ENCODE measurements around the gene MEN1. TPM values are rescaled to one million over a fixed set of nuclear protein-coding genes. Genes with fewer than 3 reads are reported as not detected.

The MEN1 gene
- total RNA-seq, 1 experiment from 2014 or later: 32.7 TPM

DNA sequence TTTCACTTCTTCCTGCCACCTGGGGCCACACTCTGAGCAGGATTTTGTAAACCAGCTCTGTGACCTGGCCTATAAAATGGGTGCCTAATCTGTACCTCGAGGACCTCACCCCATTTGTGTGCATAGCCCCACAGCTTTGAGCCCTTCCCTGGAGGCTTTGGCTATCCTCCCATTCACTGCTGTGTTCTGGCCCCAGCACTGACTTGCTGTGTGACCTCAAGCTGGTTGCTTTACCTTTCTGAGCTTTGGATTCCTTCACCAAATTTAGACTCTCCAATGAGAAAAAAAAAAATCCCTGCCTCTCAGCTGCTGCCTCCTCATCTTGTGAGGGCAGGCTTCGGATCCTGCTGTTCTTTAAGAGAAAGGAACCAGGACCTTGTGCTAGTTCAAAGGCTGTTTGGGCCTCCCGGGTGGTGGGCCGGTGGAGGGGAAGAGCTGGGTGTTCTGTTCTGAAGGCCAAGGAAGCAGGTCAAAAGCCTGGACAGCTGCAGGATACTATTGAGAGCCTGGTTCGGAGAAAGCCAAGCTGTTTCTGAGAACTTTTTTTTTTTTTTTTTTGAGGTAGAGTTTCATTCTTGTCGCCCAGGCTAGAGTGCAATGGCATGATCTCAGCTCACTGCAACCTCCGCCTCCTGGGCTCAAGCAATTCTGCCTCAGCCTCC is 49.5 kb downstream of the MEN1 start:
- ChIA-PET CTCF (interaction anchor here (0.6 to 0.7 kb wide), 2 partner anchors 72 to 782 kb away, joined by 3 read pairs; no protein-coding TSS in a partner anchor), POLR2A (interaction anchor here (0.6 to 2.1 kb wide), 6 partner anchors 15 to 1110 kb away, joined by 3 to 10 read pairs (median 4); partner anchors contain the start of gene SF1)
- no peak overlapping the region for H3K4me3 ChIP-seq (ENCODE audit: low read depth, low read length)
- intact Hi-C loops (cut with micrococcal nuclease; ENCODE audit: unreplicated experiment): no loop called here
- H3K4me1 Mint-ChIP-seq (ENCODE audit: low read depth, unreplicated experiment): no peaks in the 10 kb centered on the region
- DNase-seq: peak in 1 of 2 experiments; percentile 23
- BruUV-seq (replicated peaks): no TSS peak
- no peaks in the 10 kb centered on the region for H3K27me3 Mint-ChIP-seq (ENCODE audit: insufficient read depth, unreplicated experiment)
- TF ChIP-seq, protein P1, sequence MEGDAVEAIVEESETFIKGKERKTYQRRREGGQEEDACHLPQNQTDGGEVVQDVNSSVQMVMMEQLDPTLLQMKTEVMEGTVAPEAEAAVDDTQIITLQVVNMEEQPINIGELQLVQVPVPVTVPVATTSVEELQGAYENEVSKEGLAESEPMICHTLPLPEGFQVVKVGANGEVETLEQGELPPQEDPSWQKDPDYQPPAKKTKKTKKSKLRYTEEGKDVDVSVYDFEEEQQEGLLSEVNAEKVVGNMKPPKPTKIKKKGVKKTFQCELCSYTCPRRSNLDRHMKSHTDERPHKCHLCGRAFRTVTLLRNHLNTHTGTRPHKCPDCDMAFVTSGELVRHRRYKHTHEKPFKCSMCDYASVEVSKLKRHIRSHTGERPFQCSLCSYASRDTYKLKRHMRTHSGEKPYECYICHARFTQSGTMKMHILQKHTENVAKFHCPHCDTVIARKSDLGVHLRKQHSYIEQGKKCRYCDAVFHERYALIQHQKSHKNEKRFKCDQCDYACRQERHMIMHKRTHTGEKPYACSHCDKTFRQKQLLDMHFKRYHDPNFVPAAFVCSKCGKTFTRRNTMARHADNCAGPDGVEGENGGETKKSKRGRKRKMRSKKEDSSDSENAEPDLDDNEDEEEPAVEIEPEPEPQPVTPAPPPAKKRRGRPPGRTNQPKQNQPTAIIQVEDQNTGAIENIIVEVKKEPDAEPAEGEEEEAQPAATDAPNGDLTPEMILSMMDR (IDR thresholded peaks at IDR 0.05; ENCODE audit: insufficient read depth in 1 of 2, low read depth in 1 of 2, low read length in 1 of 2, severe bottlenecking in 1 of 2, unreplicated experiment in 1 of 2): no peak
- H3K27ac Mint-ChIP-seq (ENCODE audit: unreplicated experiment): peak overlapping the region; percentile 79
- H3K27me3 ChIP-seq (replicated peaks; ENCODE audit: control insufficient read depth, insufficient read depth, low read length): no peaks in the 10 kb centered on the region
- H3K36me3 Mint-ChIP-seq (ENCODE audit: insufficient read depth, unreplicated experiment): peaks cover 78% of the 10 kb centered on the region
- no peaks in the 10 kb centered on the region for H3K9me3 ChIP-seq
- peaks cover 8% of the 10 kb centered on the region for H3K36me3 ChIP-seq (ENCODE audit: control insufficient read depth, insufficient read depth, low read length)
- no peaks in the 10 kb centered on the region for H3K9me3 Mint-ChIP-seq (ENCODE audit: unreplicated experiment)
- H3K4me3 Mint-ChIP-seq (ENCODE audit: unreplicated experiment): no peak overlapping the region
- H3K4me1 ChIP-seq: no peaks in the 10 kb centered on the region

DNA sequence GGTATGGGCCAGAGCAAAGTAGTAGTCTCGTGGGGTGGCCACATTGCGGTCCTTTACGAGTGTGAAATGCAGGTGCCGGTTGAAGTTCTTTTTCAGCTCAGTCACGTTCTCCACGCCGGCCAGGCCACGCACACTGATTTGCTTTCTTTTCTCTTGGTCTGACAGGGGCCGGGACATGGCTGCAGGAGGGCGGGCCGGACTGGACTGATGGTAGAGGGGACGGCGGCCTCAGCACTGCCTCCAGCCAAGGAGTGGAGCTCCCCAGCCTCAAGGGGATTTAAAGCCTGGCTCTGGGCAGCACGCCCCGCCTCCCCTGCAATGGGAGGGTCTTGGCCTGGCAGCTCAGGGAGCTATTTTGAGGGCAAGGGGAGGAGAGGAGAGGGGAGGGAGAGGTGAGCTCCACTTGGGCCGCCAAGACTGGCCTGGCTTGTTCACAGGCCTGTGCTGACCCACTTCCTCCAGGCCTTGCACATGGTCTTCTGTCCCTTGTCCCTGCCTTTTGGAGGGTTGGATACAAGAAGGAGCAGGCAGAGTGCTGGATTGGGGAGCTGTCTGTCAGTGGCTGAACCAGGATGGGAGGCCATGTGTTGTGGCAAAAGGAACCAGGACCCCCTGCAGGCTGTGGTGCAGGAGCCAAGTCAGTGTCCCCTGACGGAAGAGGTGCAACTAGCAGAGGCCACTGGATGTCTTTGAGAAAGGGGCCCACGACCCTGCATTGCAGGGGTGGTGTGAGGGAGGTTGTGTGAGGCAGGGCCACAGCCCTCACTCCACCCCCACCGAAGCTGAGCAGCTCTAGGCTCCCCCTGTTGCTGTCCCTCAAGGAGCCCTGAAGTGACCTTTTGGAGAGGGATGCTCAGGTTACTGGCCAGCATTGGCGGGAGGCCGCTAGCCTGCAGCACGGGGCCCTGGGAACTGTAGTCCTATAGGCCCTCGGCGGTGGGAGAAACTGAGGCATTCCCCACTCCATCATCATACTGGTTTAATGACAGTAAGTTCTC is 50.3 kb downstream of the MEN1 start, which contains the start of gene PYGM:
PYGM (minus strand) TSS at position 253 of the 998 bp plus-strand sequence; CDS start at position 177, 76 bp downstream.
- Histone ChIP-seq H3K27me3 (replicated peaks; ENCODE audit: control insufficient read depth, insufficient read depth, low read length) (no peaks in the 10 kb centered on the region), H3K4me1 (no peaks in the 10 kb centered on the region), H3K36me3 (ENCODE audit: control insufficient read depth, insufficient read depth, low read length) (peaks cover 7% of the 10 kb centered on the region; the same call in 1 of the 2 replicates), H3K4me3 (ENCODE audit: low read depth, low read length) (no peak within 1 kb of the TSS), H3K9me3 (no peaks in the 10 kb centered on the region)
- peak; percentile 43 to 53 for DNase-seq
- Mint-ChIP-seq H3K27ac (ENCODE audit: unreplicated experiment) (peak within 1 kb of the TSS; percentile 79), H3K4me3 (ENCODE audit: unreplicated experiment) (no peak within 1 kb of the TSS), H3K27me3 (ENCODE audit: insufficient read depth, unreplicated experiment) (no peaks in the 10 kb centered on the region), H3K36me3 (ENCODE audit: insufficient read depth, unreplicated experiment) (peaks cover 69% of the 10 kb centered on the region), H3K4me1 (ENCODE audit: low read depth, unreplicated experiment) (no peaks in the 10 kb centered on the region), H3K9me3 (ENCODE audit: unreplicated experiment) (no peaks in the 10 kb centered on the region)
- ChIA-PET POLR2A (interaction anchor here (1.4 to 2.1 kb wide), 2 partner anchors 16 to 19 kb away, joined by 3 to 10 read pairs; partner anchors contain the start of gene SF1), CTCF (interaction anchor here (0.6 kb wide), 1 partner anchor 95 kb away, joined by 3 read pairs; no protein-coding TSS in a partner anchor)
- BruUV-seq (replicated peaks): no TSS peak
- intact Hi-C loops (cut with micrococcal nuclease; ENCODE audit: unreplicated experiment): no loop called here
- TF ChIP-seq, protein P1 (IDR thresholded peaks at IDR 0.05; ENCODE audit: insufficient read depth in 1 of 2, low read depth in 1 of 2, low read length in 1 of 2, severe bottlenecking in 1 of 2, unreplicated experiment in 1 of 2): no peak

Measured in Caco-2 (cell line).